Measurements from ENCODE around the gene MYL11.
A peak's percentile ranks its signal among the peaks of the same experiment; 100 is the strongest.
"Not testable (repeated sequence)": the region's sequence is repeated elsewhere in the genome, so short reads cannot be mapped to it uniquely, and the experiment has no call there.

The MYL11 gene

DNA sequence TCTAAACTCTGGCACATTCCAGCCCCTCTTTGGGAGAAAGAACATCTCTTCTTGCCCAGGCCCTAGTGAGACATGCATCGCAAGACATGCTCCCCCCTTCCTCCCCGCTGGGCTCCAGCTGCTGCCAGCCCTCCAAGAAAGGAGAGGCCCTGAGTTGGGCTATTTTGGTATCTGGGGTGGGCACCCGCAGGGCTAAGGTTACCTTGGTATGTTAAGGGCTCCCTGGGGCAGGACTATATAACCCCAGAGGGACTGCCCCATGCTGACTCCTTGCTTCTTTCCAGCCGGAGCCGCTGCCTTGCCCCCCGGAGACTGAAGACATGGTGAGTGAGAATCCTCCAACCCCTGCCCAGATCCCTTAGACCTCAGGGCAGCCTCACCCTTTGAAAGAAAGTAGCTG lies at the start of gene MYL11:
TSS of gene MYL11 (plus strand) at position 265 of the 400 bp plus-strand sequence. CDS start at position 321, 56 bp downstream.
- no peak for DNase-seq

DNA sequence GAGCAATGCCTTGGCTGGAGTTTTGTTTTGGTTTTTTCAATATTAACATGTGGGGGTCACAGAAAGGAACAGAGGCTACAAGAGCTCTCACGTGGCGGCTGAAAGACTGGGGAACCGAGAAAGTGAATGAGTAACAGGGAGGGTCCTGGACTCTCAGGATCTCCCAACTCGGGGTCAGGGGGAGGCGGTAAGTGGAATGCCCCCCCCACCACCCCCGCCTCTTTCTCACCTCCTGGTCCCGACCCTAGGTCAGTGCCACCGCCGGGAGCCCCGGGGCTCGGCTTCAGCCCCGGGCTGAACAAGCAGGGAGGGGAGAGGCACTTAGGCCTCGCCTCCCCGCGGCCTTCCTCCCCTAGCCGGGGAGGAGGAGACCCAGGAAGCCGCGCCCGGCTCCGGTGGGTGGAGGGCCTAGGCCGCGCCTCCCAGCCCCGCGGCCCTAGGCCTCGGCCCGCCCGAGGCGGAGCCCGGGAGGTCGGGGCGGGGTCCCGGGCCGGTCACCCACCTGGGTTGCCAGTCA lies 40.1 kb upstream of the MYL11 start:
- peak; percentile 56 to 69 (median 64) for DNase-seq

DNA sequence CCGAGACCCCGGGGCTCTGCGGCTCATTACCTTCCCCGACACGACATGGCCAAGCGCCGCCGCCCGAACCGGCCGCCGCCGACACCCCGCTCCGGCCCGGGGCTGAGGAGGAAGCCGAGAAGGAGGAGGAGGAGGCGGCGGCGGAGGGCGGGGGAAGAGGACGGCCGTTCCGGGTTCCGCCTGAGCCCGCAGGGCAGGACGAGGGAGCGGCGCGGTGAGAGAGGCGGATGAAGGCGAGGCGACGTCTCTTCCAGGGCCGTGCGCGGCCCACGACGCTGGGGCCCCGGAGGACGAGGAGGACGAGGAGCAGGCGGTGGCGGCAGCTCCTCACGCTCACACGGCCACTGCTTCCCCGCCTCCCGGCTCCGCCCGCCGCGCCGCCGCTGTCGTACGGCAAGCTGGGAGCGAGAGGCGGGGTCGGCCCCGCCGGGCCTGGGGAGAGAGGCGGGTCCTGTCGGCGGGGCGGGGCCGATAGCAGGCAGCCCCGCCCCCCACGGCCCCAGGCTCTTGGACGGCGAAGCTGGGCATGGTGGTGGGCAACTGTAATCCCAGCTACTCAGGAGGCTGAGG lies 39.5 kb upstream of the MYL11 start:
- DNase-seq = peak; percentile 51 to 76 (median 73)

GRCh38 chr16:30335598-30336474 lies 38.8 kb upstream of the MYL11 start:
- no peak for DNase-seq

DNA sequence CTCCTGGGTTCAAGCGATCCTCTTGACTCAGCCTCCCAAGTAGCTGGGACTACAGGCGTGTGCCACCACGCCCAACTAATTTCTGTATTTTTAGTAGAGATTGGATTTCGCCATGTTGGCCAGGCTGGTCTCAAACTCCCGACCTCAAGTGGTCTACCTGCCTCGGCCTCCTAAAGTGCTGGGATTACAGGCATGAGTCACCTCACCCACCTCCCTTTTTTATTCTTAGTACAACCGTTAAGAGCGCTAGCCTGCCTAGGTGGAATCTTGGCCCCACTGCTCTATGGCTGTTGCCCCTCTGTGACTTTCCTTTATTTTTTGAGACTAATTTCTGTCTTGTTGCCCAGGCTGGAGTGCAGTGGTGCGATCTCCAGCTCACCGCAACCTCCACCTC lies 36.6 kb upstream of the MYL11 start:
- not testable (repeated sequence) for DNase-seq

DNA sequence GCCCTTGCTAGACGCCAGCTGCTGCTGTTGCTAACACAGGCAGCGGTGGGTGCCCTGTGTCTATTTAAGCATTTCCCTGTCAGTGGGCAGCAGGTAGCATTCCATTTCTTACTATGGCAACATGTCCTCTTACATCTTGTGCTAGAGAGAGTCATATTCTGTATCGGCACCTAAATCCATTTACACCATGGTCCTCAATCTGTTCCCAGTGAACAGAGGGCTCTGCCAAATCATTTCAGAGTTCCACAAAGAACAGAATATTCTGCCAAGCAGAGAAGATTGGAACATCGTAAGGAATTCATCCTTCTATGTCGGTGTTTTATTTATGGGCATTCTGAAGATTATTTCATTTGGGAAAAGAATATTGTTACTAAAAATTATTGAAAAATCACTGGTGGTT lies 35.9 kb upstream of the MYL11 start:
- DNase-seq = not testable (repeated sequence)

GRCh38 chr16:30340621-30341020 lies 34.0 kb upstream of the MYL11 start:
- DNase-seq = no peak

GRCh38 chr16:30341971-30342370 lies 32.6 kb upstream of the MYL11 start:
- DNase-seq = not testable (repeated sequence)

- no peak for DNase-seq
These were observed 31.7 kb upstream of the MYL11 start for GRCh38 chr16:30342751-30343490.

DNA sequence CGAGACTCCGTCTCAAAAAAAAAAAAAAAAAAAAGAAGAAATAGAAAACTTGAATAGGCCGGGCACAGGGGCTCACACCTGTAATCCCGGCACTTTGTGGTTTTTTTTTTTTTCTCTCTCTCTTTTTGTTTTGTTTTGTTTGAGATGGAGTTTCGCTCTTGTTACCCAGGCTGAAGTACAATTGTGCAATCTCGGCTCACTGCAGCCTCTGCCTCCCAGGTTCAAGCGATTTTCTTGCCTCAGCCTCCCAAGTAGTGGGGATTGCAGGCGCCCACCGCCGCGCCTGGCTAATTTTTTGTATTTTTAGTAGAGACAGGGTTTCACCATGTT lies 31.1 kb upstream of the MYL11 start:
- not testable (repeated sequence) for DNase-seq

GRCh38 chr16:30346286-30346685 lies 28.3 kb upstream of the MYL11 start:
- DNase-seq = no peak

GRCh38 chr16:30348113-30348512 lies 26.5 kb upstream of the MYL11 start:
- no peak for DNase-seq

- no peak for DNase-seq
These were observed 25.7 kb upstream of the MYL11 start for GRCh38 chr16:30348929-30349328.

GRCh38 chr16:30349675-30350074 lies 24.9 kb upstream of the MYL11 start:
- no peak for DNase-seq

DNA sequence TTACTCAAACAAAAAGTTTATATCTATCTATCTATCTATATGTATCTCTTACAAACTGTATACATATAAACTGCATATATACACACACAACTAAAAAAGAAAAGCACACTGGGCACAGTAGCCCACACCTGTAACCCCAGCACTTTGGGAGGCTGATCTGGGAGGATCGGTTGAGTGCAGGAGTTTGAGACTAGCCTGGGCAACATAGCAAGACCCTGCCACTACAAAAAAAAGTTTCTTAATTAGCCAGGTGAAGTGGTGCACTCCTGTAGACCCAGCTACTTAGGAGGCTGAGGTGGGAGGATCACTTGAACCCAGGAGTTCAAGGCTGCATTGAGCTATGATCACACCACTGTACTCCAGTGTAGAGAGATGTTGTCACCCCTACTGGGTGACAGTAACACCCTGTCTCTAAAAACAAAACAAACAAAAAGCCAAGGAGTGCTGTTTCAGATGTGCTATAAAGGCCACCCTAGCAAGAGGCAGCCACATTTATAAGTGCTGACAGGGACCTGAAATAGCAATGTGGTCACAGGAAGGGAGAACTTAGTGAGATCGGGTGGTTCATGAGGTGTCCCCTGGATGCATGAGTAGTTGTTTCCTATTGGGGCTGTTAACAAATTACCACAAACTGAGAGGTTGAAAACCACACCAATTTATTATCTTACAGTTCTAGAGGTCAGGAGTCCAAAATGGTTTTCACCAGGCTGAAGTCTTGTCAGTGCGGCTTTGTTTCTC lies 24.3 kb upstream of the MYL11 start:
- DNase-seq = no peak

GRCh38 chr16:30351001-30351441 lies 23.6 kb upstream of the MYL11 start:
- DNase-seq = no peak

- DNase-seq = no peak
These were observed 22.8 kb upstream of the MYL11 start for GRCh38 chr16:30351586-30352419.

GRCh38 chr16:30352488-30353401 lies 21.9 kb upstream of the MYL11 start:
- DNase-seq = no peak

GRCh38 chr16:30353438-30354129 lies 21.0 kb upstream of the MYL11 start:
- DNase-seq = no peak
